Activated effector memory CD4-positive, alpha-beta T cell treated with anti-CD3 and anti-CD28 coated beads, Interleukin-2, amount 50 U/mL, for 16 hours (primary cell): ENCODE measurements around the gene KCNH2.
A peak's percentile ranks its signal among the peaks of the same experiment; 100 is the strongest.

Experiments
- DNase-seq: peaks from one replicate; pipeline ENCODE4 v3.0.0-alpha.2; 2020

Gene KCNH2

DNA sequence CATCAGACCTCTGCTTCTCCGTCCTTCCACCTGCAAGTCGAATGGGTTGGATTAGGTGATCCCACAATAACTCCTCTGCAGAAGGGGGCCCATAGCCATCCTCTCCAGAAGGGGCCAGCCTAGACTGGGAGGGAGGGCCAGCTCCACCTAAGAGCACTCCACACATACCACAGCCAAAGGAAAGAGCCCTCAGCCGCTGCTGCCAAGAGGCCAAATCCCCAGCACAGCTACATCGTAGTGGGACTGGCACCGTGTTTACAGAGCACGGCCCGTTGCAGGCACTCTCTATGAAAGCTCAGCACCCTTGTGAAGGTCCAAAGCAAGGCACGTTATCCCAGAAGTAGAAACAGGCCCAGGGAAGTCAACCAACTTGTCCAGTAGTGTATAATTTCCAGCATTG is 5.4 kb downstream of the KCNH2 start:
- DNase-seq, result no peak

DNA sequence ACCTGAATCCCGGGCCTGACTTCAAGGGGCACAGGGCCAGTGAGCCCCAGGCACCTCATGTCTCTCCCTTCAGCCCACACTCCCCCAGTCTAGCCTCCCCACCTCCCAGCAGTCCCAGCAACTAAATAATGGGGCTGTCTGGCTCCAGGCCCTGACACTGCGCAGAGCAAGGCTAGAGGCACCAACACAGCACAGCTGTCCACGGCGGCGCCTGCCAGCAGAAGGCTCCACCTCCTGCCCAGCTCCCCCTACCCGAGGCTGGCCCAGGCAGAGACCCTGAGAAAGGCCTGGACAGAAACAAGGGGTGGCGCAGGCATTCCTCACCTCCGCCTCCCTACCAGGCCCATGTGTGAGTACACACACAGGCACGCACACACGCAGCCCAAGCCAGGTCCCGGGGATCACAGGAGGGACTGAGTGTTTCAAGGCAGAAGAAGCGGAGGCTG is 6.1 kb downstream of the KCNH2 start:
- DNase-seq, result no peak

DNA sequence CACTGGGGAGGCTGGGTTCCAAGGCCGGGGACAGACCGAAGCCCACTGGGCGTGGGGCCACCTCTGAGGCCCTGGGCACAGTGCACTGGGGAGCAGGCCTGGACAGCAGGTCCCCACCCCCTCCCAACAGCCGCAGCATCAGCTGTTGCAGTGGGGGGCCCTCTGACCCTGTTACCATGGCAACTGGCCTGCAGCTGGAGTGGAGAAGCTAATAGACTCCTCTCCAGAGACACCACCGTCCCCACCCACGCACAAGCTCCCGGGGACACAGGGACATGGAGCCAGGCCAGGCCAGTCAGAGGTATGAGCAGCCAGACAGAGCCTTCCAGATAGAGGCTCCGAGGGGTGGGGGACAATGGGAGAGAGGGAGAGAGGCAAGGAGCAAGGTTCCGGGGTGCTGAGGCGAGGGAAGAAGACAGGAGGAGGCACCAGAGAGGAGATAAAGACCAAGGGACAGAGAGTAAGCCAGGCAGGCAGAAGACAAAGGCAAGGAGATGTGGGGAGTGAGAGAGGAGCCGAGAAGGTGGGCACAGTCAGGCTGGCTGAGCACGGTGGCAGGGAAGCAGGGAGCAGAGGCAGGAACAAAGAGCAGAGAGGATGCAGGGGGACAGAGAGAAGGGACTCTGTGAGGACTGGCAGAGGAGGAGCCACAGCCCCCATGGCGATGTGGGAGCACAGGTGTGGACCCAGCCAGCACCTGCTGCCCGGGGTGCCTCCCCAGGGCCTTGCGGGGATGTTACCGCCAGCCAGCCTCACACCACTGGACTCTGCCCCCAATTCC is 6.7 kb downstream of the KCNH2 start:
- DNase-seq, result no peak

DNA sequence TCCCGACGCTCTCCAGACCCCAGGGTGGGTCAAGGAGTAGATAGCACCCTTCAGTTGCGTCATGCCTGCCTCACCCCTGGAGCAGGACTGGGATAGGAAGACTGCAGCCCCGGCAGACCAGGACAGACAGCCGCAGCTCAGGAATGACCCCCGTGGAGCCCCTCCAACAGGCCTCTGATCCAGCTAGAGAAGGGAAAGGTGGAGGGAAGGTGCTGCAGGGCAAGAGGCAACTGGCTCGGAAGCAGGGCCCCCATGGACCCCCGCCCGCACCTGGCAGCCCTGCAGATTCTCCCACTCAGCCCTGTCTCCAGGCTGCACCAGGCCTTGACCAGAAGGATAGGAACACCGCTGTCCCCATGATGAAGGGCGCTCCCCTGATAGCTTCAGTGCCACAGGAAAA is 7.7 kb downstream of the KCNH2 start:
- no peak for DNase-seq

- DNase-seq, result no peak
Observed at GRCh38 chr7:150969475-150969874, 8.6 kb downstream of the KCNH2 start.

- no peak for DNase-seq
Observed at GRCh38 chr7:150968734-150969372, 9.3 kb downstream of the KCNH2 start.

- DNase-seq, result no peak
Observed at GRCh38 chr7:150968056-150968733, 9.9 kb downstream of the KCNH2 start.

- no peak for DNase-seq
Observed at GRCh38 chr7:150967349-150967748, 10.8 kb downstream of the KCNH2 start.

DNA sequence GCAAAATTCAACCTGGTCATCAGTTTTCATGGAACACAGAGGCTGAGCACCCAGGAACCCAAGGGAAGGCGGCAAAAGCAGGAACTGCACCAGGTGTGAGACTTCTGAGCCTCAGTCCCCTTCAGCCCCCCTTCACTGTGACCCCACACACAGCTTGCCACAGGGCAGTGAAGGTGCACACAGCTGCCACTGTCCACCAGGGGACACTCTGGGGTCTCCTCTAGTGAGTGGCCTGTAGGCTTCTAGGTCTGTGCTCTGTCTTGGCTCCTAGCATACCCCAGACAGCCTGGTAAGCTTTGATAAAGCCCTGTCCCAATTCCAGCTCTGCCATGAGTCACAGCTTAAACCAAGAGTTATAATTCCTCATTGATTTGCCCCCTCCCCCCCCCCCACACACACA is 12.1 kb downstream of the KCNH2 start:
- DNase-seq, result no peak

- no peak for DNase-seq
Observed at GRCh38 chr7:150965273-150965830, 12.8 kb downstream of the KCNH2 start.

DNA sequence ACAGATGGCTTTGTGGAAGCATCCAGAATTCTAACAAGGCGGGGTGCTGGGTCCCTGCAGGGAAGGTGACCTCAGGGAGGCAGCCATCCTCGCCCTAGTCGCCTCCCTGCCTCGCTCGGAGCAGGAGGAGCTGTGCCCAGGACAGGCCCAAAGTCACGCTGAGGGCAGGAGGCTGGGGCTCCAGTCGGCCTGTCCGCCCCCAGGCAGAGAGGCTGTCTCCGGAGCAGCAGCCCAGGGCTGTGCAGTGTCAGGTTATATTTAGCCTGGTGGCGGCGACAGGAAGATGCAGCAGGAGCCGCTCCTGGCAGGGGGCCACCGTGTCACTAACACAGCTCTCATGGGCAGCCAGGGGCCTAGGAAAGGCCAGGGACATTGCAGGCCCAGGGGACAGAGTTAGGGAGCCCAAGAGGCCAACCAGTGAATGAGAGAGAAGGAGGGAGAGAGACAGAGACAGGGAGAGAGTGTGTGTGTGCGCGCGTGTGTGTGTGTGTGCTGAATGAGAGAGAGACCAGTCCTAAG is 13.5 kb downstream of the KCNH2 start:
- no peak for DNase-seq

- no peak for DNase-seq
Observed at GRCh38 chr7:150963707-150964559, 14.2 kb downstream of the KCNH2 start.

DNA sequence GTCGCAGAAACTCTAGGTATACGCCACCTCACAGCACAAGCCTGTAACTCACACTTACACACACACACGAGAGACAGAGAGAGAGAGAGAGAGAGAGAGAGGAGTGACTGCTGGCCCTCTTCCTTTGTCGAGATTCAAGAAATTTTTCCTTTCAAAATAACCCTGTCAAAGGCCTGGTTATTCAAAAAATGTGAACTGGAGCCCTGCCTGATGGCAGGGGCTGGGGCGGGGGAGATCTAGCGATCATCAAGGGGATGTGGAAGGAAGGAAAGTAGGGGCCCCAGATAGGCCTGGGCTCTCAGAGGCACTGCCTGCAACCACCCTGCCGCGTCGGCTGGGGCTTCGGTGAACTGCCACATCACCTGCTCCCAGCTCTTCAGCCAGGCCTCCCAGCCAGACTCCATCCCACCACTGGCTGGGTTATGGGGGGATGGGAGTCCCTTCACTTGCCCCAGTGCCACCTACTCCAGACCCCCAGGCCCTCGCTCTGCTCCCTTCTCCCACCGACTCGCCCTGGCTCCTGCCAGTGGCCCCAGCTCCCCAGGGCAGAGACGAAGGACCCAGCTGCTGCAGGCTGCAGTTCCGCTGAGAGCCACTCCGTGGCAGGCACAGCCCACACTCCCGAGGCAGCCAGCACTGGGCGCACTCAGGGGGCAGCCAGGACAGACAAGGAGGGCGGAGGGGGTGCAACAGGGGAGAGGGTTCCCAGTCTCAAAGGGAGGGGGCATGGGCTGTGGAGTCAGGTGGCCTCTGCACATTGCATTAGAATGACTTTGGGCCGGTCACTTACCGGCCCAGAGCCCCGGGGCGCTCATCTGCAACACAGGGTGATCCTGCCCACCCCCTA is 15.3 kb downstream of the KCNH2 start:
- DNase-seq, result peak; percentile 83

DNA sequence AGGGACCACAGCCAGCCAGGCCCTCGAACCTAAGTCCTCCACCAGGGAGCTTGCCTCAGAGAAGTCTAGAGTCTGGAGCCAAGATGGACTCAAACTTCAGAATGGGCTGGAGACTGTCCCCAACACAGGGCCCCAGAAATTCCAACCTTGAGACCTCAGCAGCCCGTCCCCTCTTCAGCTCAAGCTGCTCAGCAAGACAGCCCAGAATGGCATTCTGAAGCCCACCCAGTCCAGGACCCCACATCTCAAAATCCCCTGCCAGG is 15.9 kb downstream of the KCNH2 start:
- DNase-seq, result no peak

GRCh38 chr7:150961510-150962289 is 16.4 kb downstream of the KCNH2 start:
- no peak for DNase-seq

DNA sequence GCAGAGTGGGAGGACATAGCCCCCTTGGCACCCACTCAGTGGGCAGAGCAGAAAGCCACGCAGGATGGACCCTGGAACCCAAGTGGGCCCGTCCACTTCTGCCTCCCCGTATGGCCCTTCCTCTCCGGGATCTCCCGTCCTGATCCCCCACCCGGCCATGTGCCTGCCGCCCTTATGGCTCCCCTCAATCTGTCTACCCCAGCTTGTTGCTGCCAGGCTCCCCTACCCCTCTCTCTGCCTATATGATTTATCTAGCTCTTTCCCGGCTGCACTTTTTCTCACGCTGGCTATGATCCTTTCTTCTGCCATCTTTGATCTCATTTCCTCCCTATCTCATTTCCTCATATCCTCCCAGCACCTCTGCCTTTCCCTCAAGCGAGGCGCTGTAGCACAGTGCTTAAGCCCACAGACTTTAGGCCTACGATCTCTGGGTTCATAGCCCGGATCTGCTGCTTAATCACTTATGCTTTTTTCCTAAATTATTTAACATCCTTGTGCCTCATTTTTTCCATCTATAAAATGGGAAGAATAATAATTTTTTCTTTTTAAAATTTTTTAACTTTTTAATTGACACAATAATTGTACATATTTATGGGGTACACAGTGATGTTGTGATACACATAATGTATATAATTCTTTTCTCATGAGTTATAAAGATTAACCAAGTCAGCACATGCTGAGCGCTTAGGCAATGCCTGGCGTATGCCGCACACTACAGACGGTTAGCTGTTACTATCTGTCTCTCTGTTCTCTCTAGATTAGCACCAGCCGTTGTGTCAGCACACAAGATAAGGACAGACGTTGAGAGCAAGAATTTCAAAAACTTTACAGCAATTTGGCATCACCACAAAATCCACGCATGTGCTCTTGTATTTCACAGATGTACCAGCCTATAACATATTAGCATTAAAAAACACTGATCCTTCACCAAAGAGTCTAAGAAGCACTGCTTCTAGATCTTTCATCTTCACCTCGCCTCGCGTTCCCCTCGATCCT is 18.1 kb downstream of the KCNH2 start:
- no peak for DNase-seq

DNA sequence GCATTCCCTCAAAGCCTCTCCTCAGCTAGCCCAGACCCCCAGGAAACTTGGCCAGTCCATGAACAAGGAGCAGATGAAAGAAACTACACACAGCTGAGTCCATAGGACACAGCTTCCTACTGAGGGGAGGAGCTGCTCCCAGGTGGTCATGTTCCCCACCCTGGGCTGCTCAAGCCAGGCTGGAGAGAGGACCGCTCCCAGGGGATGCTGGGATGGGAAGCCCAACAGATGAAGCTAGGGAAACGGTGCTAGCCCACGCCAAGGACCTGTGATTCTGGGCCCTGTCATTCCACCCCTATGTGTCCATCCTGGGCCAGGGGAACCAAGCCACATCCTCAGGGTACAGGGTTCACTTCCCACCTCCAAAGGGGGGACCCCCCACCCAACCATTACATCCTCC is 19.0 kb downstream of the KCNH2 start:
- DNase-seq, result no peak

GRCh38 chr7:150958597-150958996 is 19.5 kb downstream of the KCNH2 start:
- no peak for DNase-seq

- no peak for DNase-seq
Observed at GRCh38 chr7:150958062-150958552, 20.0 kb downstream of the KCNH2 start.
